ENCODE results near the gene TRAF6.
"Not testable (repeated sequence)": the region's sequence is repeated elsewhere in the genome, so short reads cannot be mapped to it uniquely, and the experiment has no call there.

Gene TRAF6

GRCh38 chr11:36493332-36493731 is 16.7 kb downstream of the TRAF6 start:
- no peak for DNase-seq (ENCODE audit: extremely low read depth, low read depth)
- no peak for TF ChIP-seq CTCF (IDR thresholded peaks at IDR 0.05; ENCODE audit: low read depth, low read length, missing control alignments)
- H3K4me3 ChIP-seq (replicated peaks; ENCODE audit: low read depth, low read length), result no peak overlapping the region

GRCh38 chr11:36492724-36493304 is 17.3 kb downstream of the TRAF6 start:
- TF ChIP-seq CTCF (IDR thresholded peaks at IDR 0.05; ENCODE audit: low read depth, low read length, missing control alignments), result peak; percentile 74
- no peak overlapping the region for H3K4me3 ChIP-seq (replicated peaks; ENCODE audit: low read depth, low read length)

GRCh38 chr11:36490026-36490806 is 19.9 kb downstream of the TRAF6 start:
- H3K4me3 ChIP-seq (replicated peaks; ENCODE audit: low read depth, low read length), result no peak overlapping the region
- no peak for TF ChIP-seq CTCF (IDR thresholded peaks at IDR 0.05; ENCODE audit: low read depth, low read length, missing control alignments)

More at GRCh38 chr11:36492724-36493304, 17.3 kb downstream of the TRAF6 start:
- DNase-seq (ENCODE audit: extremely low read depth, low read depth), result no peak

GRCh38 chr11:36488096-36488495 is 22.0 kb downstream of the TRAF6 start:
- DNase-seq (ENCODE audit: extremely low read depth, low read depth), result no peak
- no peak for TF ChIP-seq CTCF (IDR thresholded peaks at IDR 0.05; ENCODE audit: low read depth, low read length, missing control alignments)
- no peak overlapping the region for H3K4me3 ChIP-seq (replicated peaks; ENCODE audit: low read depth, low read length)

More at GRCh38 chr11:36490026-36490806, 19.9 kb downstream of the TRAF6 start:
- no peak for DNase-seq (ENCODE audit: extremely low read depth, low read depth)

- H3K4me3 ChIP-seq (replicated peaks; ENCODE audit: low read depth, low read length), result no peak overlapping the region
- DNase-seq (ENCODE audit: extremely low read depth, low read depth), result no peak
- TF ChIP-seq CTCF (IDR thresholded peaks at IDR 0.05; ENCODE audit: low read depth, low read length, missing control alignments), result no peak
Observed at GRCh38 chr11:36487619-36488018, 22.5 kb downstream of the TRAF6 start.

- H3K4me3 ChIP-seq (replicated peaks; ENCODE audit: low read depth, low read length), result no peak overlapping the region
- no peak for TF ChIP-seq CTCF (IDR thresholded peaks at IDR 0.05; ENCODE audit: low read depth, low read length, missing control alignments)
- no peak for DNase-seq (ENCODE audit: extremely low read depth, low read depth)
Observed at GRCh38 chr11:36485298-36486002, 24.6 kb downstream of the TRAF6 start.

GRCh38 chr11:36483042-36483441 is 27.0 kb downstream of the TRAF6 start:
- H3K4me3 ChIP-seq (replicated peaks; ENCODE audit: low read depth, low read length); DNase-seq (ENCODE audit: extremely low read depth, low read depth): not testable (repeated sequence)
